T-helper 1 cell treated with Interleukin-12 subunit alpha and Interleukin-12 subunit beta and Interleukin-4 antibody, amounts not matched to agents 30 μg/mL and 1 μg/mL, for 36 hours (primary cell): ENCODE results near the gene RAB4B.
A peak's percentile ranks its signal among the peaks of the same experiment; 100 is the strongest.

Experiments used
- H3K27ac Mint-ChIP-seq: one replicate; pipeline ENCODE4 v1.8.0; 2021; ENCODE audit warnings: mild to moderate bottlenecking, mixed read lengths
- H3K27me3 Mint-ChIP-seq: one replicate; pipeline ENCODE4 v1.8.0; 2021; ENCODE audit warnings: low read depth, mixed read lengths
- H3K36me3 Mint-ChIP-seq: one replicate; pipeline ENCODE4 v1.8.0; 2021; ENCODE audit warnings: low read depth, mixed read lengths
- H3K4me1 Mint-ChIP-seq: one replicate; pipeline ENCODE4 v1.8.0; 2021; ENCODE audit warnings: low read depth, mixed read lengths
- H3K4me3 Mint-ChIP-seq: one replicate; pipeline ENCODE4 v1.8.0; 2021; ENCODE audit warnings: mild to moderate bottlenecking, moderate library complexity, mixed read lengths
- H3K9me3 Mint-ChIP-seq: one replicate; pipeline ENCODE4 v1.8.0; 2021; ENCODE audit warnings: mixed read lengths

The RAB4B gene

GRCh38 chr19:40743926-40744325, 34.1 kb upstream of the RAB4B start:
- Mint-ChIP-seq H3K4me1 (peaks cover 6% of the 10 kb centered on the region), H3K27me3 (no peaks in the 10 kb centered on the region), H3K4me3 (no peak overlapping the region), H3K27ac (no peak overlapping the region), H3K9me3 (no peaks in the 10 kb centered on the region), H3K36me3 (peaks cover under 1% of the 10 kb centered on the region)

- no peaks in the 10 kb centered on the region for H3K36me3 Mint-ChIP-seq
- H3K4me3 Mint-ChIP-seq: no peak overlapping the region
- H3K4me1 Mint-ChIP-seq: peaks cover 8% of the 10 kb centered on the region
- H3K9me3 Mint-ChIP-seq: no peaks in the 10 kb centered on the region
- H3K27ac Mint-ChIP-seq: no peak overlapping the region
- no peaks in the 10 kb centered on the region for H3K27me3 Mint-ChIP-seq
Measured at GRCh38 chr19:40744554-40745401, 33.3 kb upstream of the RAB4B start.

GRCh38 chr19:40745402-40745780, 32.7 kb upstream of the RAB4B start:
- no peak overlapping the region for H3K27ac Mint-ChIP-seq
- H3K27me3 Mint-ChIP-seq: no peaks in the 10 kb centered on the region

GRCh38 chr19:40747536-40747935, 30.5 kb upstream of the RAB4B start:
- Mint-ChIP-seq H3K4me1 (peaks cover 16% of the 10 kb centered on the region), H3K27ac (no peak overlapping the region), H3K27me3 (no peaks in the 10 kb centered on the region), H3K36me3 (peaks cover 10% of the 10 kb centered on the region), H3K9me3 (no peaks in the 10 kb centered on the region), H3K4me3 (no peak overlapping the region)

More at GRCh38 chr19:40745402-40745780, 32.7 kb upstream of the RAB4B start:
- Mint-ChIP-seq H3K4me3 (no peak overlapping the region), H3K4me1 (peaks cover 14% of the 10 kb centered on the region), H3K36me3 (peaks cover 2% of the 10 kb centered on the region), H3K9me3 (no peaks in the 10 kb centered on the region)

- Mint-ChIP-seq H3K4me3 (peak within 1 kb of the TSS; percentile 95), H3K9me3 (no peaks in the 10 kb centered on the region), H3K36me3 (peaks cover 22% of the 10 kb centered on the region), H3K27ac (peak within 1 kb of the TSS; percentile 97), H3K27me3 (no peaks in the 10 kb centered on the region), H3K4me1 (peaks cover 29% of the 10 kb centered on the region)
Measured at GRCh38 chr19:40750058-40750873, 27.8 kb upstream of the RAB4B start, which contains the start of gene ACTMAP. Gene ACTMAP (minus strand): TSS chr19:40750477. CDS start chr19:40749803, 674 bp downstream.

GRCh38 chr19:40750874-40751537, 27.0 kb upstream of the RAB4B start, which contains the start of gene SNRPA:
Gene SNRPA (plus strand): TSS chr19:40751203. CDS start chr19:40751409, 206 bp downstream.
- H3K4me3 Mint-ChIP-seq: peak within 1 kb of the TSS; percentile 95
- peaks cover 35% of the 10 kb centered on the region for H3K4me1 Mint-ChIP-seq
- peaks cover 27% of the 10 kb centered on the region for H3K36me3 Mint-ChIP-seq
- no peaks in the 10 kb centered on the region for H3K27me3 Mint-ChIP-seq
- peak within 1 kb of the TSS; percentile 97 for H3K27ac Mint-ChIP-seq
- no peaks in the 10 kb centered on the region for H3K9me3 Mint-ChIP-seq

GRCh38 chr19:40752257-40752781, 25.7 kb upstream of the RAB4B start:
- H3K4me1 Mint-ChIP-seq: peaks cover 46% of the 10 kb centered on the region
- H3K36me3 Mint-ChIP-seq: peaks cover 36% of the 10 kb centered on the region
- H3K27ac Mint-ChIP-seq: peak overlapping the region; percentile 97
- no peaks in the 10 kb centered on the region for H3K9me3 Mint-ChIP-seq
- H3K4me3 Mint-ChIP-seq: peak overlapping the region; percentile 95
- H3K27me3 Mint-ChIP-seq: no peaks in the 10 kb centered on the region

GRCh38 chr19:40754611-40755247, 23.3 kb upstream of the RAB4B start:
- H3K4me1 Mint-ChIP-seq: peaks cover 45% of the 10 kb centered on the region
- H3K27me3 Mint-ChIP-seq: no peaks in the 10 kb centered on the region
- H3K36me3 Mint-ChIP-seq: peaks cover 47% of the 10 kb centered on the region

GRCh38 chr19:40755248-40755624, 22.8 kb upstream of the RAB4B start:
- Mint-ChIP-seq H3K4me1 (peaks cover 42% of the 10 kb centered on the region), H3K27me3 (no peaks in the 10 kb centered on the region), H3K27ac (no peak overlapping the region), H3K36me3 (peaks cover 51% of the 10 kb centered on the region), H3K4me3 (peak overlapping the region; percentile 41), H3K9me3 (no peaks in the 10 kb centered on the region)

More at GRCh38 chr19:40754611-40755247, 23.3 kb upstream of the RAB4B start:
- peak overlapping the region; percentile 87 for H3K27ac Mint-ChIP-seq
- H3K4me3 Mint-ChIP-seq: peak overlapping the region; percentile 79
- no peaks in the 10 kb centered on the region for H3K9me3 Mint-ChIP-seq

- Mint-ChIP-seq H3K4me1 (peaks cover 45% of the 10 kb centered on the region), H3K36me3 (peaks cover 54% of the 10 kb centered on the region)
Measured at GRCh38 chr19:40755791-40756190, 22.3 kb upstream of the RAB4B start.

GRCh38 chr19:40756502-40757110, 21.4 kb upstream of the RAB4B start:
- Mint-ChIP-seq H3K27me3 (no peaks in the 10 kb centered on the region), H3K36me3 (peaks cover 51% of the 10 kb centered on the region), H3K9me3 (no peaks in the 10 kb centered on the region), H3K4me3 (peak overlapping the region; percentile 41), H3K4me1 (peaks cover 48% of the 10 kb centered on the region), H3K27ac (peak overlapping the region; percentile 64)

More at GRCh38 chr19:40755791-40756190, 22.3 kb upstream of the RAB4B start:
- Mint-ChIP-seq H3K9me3 (no peaks in the 10 kb centered on the region), H3K4me3 (peak overlapping the region; percentile 41), H3K27ac (peak overlapping the region; percentile 64), H3K27me3 (no peaks in the 10 kb centered on the region)

GRCh38 chr19:40758491-40758890, 19.6 kb upstream of the RAB4B start:
- Mint-ChIP-seq H3K4me3 (no peak overlapping the region), H3K27ac (no peak overlapping the region), H3K9me3 (no peaks in the 10 kb centered on the region), H3K4me1 (peaks cover 50% of the 10 kb centered on the region), H3K36me3 (peaks cover 63% of the 10 kb centered on the region), H3K27me3 (no peaks in the 10 kb centered on the region)

- H3K27ac Mint-ChIP-seq: no peak overlapping the region
Measured at GRCh38 chr19:40759352-40759751, 18.7 kb upstream of the RAB4B start.

More at GRCh38 chr19:40759352-40759751, 18.7 kb upstream of the RAB4B start:
- peaks cover 52% of the 10 kb centered on the region for H3K4me1 Mint-ChIP-seq
- H3K36me3 Mint-ChIP-seq: peaks cover 70% of the 10 kb centered on the region
- no peaks in the 10 kb centered on the region for H3K9me3 Mint-ChIP-seq
- no peak overlapping the region for H3K4me3 Mint-ChIP-seq
- no peaks in the 10 kb centered on the region for H3K27me3 Mint-ChIP-seq
